K562 (cell line): ENCODE measurements around the gene PLA1A. TPM values are rescaled to one million over a fixed set of nuclear protein-coding genes. Genes with fewer than 3 reads are reported as not detected.

Experiments
- CHD4 ChIP-seq: fragments of 200-600 bp; sonication (generic); IDR thresholded peaks from 3 replicates; pipeline ENCODE4 v1.6.1; 2012; ENCODE audit warnings: low read depth, mild to moderate bottlenecking, mixed read lengths, low read length, inconsistent platforms; ENCODE audit not compliant: insufficient read depth, insufficient replicate concordance, poor library complexity, severe bottlenecking
- DMBX1 ChIP-seq: fragments of 250-450 bp; sonication (Bioruptor Pico); IDR thresholded peaks from 2 replicates; pipeline ENCODE4 v1.8.0; 2022; ENCODE audit warnings: inconsistent platforms, mild to moderate bottlenecking, moderate library complexity, borderline replicate concordance
- ELF1 ChIP-seq: fragments of 200-800 bp; sonication (Bioruptor generic); IDR thresholded peaks from 2 replicates; pipeline ENCODE4 v1.6.1; 2016; ENCODE audit warnings: missing genetic modification characterization, missing compliant biosample characterization
- FOXK1 ChIP-seq: sonication (generic); formaldehyde crosslinking; IDR thresholded peaks from 2 replicates; pipeline ENCODE4 v1.8.0; 2022; ENCODE audit warnings: missing genetic modification reagents, mild to moderate bottlenecking, borderline replicate concordance
- GABPB2 ChIP-seq: fragments of 250-450 bp; sonication (Bioruptor Pico); conservative IDR thresholded peaks from 2 replicates; pipeline ENCODE4 v1.5.1; 2021; ENCODE audit warnings: mild to moderate bottlenecking
- GTF3C2 ChIP-seq: IDR thresholded peaks from 3 replicates; pipeline ENCODE4 v1.6.1; 2011; ENCODE audit warnings: borderline replicate concordance, mild to moderate bottlenecking, moderate library complexity; ENCODE audit not compliant: insufficient read length; ENCODE audit errors: extremely low read depth
- HLTF ChIP-seq: fragments of 450-650 bp; IDR thresholded peaks from 2 replicates; pipeline ENCODE4 v1.6.1; 2016
- HNRNPLL ChIP-seq: fragments of 200-400 bp; formaldehyde crosslinking; IDR thresholded peaks from 2 replicates; pipeline ENCODE4 v1.6.1; 2017; ENCODE audit warnings: low read length, low read depth, mild to moderate bottlenecking; ENCODE audit not compliant: poor library complexity, severe bottlenecking
- KAT8 ChIP-seq: fragments of 450-650 bp; IDR thresholded peaks from 2 replicates; pipeline ENCODE4 v1.6.1; 2016; ENCODE audit warnings: low read depth, mild to moderate bottlenecking
- MAZ ChIP-seq, 2 experiments: fragments of 450-650 bp in 1 of 2; sonication (generic) in 1 of 2; formaldehyde crosslinking; IDR thresholded peaks in 1 of 2; conservative IDR thresholded peaks in 1 of 2; 2 replicates each; pipeline versions ENCODE4 v1.4.0 to v1.5.0; 2020; ENCODE audit warnings: mild to moderate bottlenecking in 1 of 2, missing genetic modification reagents in 1 of 2
- MYBL2 ChIP-seq, 2 experiments: fragments of 450-650 bp in 1 of 2; sonication (generic) in 1 of 2; formaldehyde crosslinking in 1 of 2; IDR thresholded peaks; 2 replicates each; pipeline versions ENCODE4 v1.6.1 to v1.8.1; 2017 to 2022; ENCODE audit warnings: borderline replicate concordance in 1 of 2, inconsistent platforms in 1 of 2, low read depth in 1 of 2, mild to moderate bottlenecking in 1 of 2, missing genetic modification reagents in 1 of 2, moderate library complexity in 1 of 2
- NFE2 ChIP-seq: IDR thresholded peaks from 2 replicates; pipeline ENCODE4 v1.6.1; 2014; ENCODE audit warnings: antibody characterized with exemption, low read depth
- POLR2G ChIP-seq: fragments of 200-400 bp; formaldehyde crosslinking; IDR thresholded peaks from 2 replicates; pipeline ENCODE4 v1.6.1; 2017; ENCODE audit warnings: low read depth, mild to moderate bottlenecking, antibody characterized with exemption, low read length, moderate library complexity
- SAFB ChIP-seq: fragments of 200-400 bp; formaldehyde crosslinking; IDR thresholded peaks from 2 replicates; pipeline ENCODE4 v1.6.1; 2017; ENCODE audit warnings: low read depth, low read length, borderline replicate concordance
- ZBTB8A ChIP-seq: fragments of 450-650 bp; IDR thresholded peaks from 2 replicates; pipeline ENCODE4 v1.6.1; 2018; ENCODE audit warnings: mild to moderate bottlenecking, moderate library complexity; ENCODE audit not compliant: partially characterized antibody
- ZKSCAN3 ChIP-seq: fragments of 250-450 bp; sonication (Bioruptor Pico); IDR thresholded peaks from 2 replicates; pipeline ENCODE4 v1.4.0; 2020
- ZNF354B ChIP-seq: fragments of 250-450 bp; sonication (Bioruptor Pico); IDR thresholded peaks from 2 replicates; pipeline ENCODE4 v1.4.0; 2020
- ZNF408 ChIP-seq: fragments of 250-450 bp; sonication (Bioruptor Pico); IDR thresholded peaks from 2 replicates; pipeline ENCODE4 v1.4.0; 2020; ENCODE audit warnings: low read depth, mild to moderate bottlenecking, moderate library complexity
- ZNF699 ChIP-seq: fragments of 250-450 bp; sonication (Bioruptor Pico); IDR thresholded peaks from 2 replicates; pipeline ENCODE4 v1.8.0; 2021; ENCODE audit warnings: mild to moderate bottlenecking, moderate library complexity; ENCODE audit not compliant: insufficient replicate concordance
- polyA plus RNA-seq, 8 experiments: library from polyadenylated mRNA; depleted of rRNA in 4 of 8; stranded (reverse) in 5 of 8; unstranded in 3 of 8; fragments of >200 nt; fragmentation: Nextera tagmentation in 2 of 8; fragmentation: Illumina TruSeq in 1 of 8; extraction: Ambion mirVana in 2 of 8; extraction: Trizol in 1 of 8; gene quantifications; 2 replicates each; pipeline versions ENCODE4 v1.2.1 to v1.2.3, GENCODE V29; 2011 to 2014; ENCODE audit warnings: inconsistent platforms in 1 of 8, missing spikeins in 1 of 8
- total RNA-seq, 7 experiments: library from RNA; depleted of rRNA in 6 of 7; stranded (reverse); fragments of >200 nt in 6 of 7; fragmentation: Illumina TruSeq in 2 of 7; extraction: Trizol in 2 of 7; gene quantifications; 2 replicates each; pipeline versions ENCODE4 v1.2.1 to v1.2.3, GENCODE V29; 2011 to 2021; ENCODE audit warnings: low replicate concordance in 1 of 7
- TF ChIP-seq, protein P1 (sequence below): sonication (generic); formaldehyde crosslinking; IDR thresholded peaks from 2 replicates; pipeline ENCODE4 v1.8.0; 2022; ENCODE audit warnings: mild to moderate bottlenecking, missing genetic modification reagents, borderline replicate concordance
- TF ChIP-seq, protein P2 (sequence below), 3 experiments: IDR thresholded peaks in 2 of 3; conservative IDR thresholded peaks in 1 of 3; 2 replicates each; pipeline ENCODE4 v1.5.1; 2011 to 2012; ENCODE audit warnings: low read length in 3 of 3, mild to moderate bottlenecking in 3 of 3, control low read depth in 2 of 3, improper control_type of control experiment in 1 of 3, inconsistent platforms in 1 of 3, low read depth in 1 of 3, mixed read lengths in 1 of 3, moderate library complexity in 1 of 3; ENCODE audit not compliant: insufficient read depth in 2 of 3

The PLA1A gene
- total and polyA plus RNA-seq, 9 of the 15 experiments (the other 6 are each of a cell fraction or from before 2014, with no cell fraction given), result not detected

GRCh38 chr3:119559441-119559963 is 38.2 kb upstream of the PLA1A start, which contains the start of gene CD80 (continued):
- TF ChIP-seq, protein P1, sequence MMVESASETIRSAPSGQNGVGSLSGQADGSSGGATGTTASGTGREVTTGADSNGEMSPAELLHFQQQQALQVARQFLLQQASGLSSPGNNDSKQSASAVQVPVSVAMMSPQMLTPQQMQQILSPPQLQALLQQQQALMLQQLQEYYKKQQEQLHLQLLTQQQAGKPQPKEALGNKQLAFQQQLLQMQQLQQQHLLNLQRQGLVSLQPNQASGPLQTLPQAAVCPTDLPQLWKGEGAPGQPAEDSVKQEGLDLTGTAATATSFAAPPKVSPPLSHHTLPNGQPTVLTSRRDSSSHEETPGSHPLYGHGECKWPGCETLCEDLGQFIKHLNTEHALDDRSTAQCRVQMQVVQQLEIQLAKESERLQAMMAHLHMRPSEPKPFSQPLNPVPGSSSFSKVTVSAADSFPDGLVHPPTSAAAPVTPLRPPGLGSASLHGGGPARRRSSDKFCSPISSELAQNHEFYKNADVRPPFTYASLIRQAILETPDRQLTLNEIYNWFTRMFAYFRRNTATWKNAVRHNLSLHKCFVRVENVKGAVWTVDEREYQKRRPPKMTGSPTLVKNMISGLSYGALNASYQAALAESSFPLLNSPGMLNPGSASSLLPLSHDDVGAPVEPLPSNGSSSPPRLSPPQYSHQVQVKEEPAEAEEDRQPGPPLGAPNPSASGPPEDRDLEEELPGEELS (CRISPR knock-in tag), result no peak
- TF ChIP-seq ZKSCAN3 (CRISPR knock-in tag) (no peak), KAT8 (no peak), GTF3C2 (no peak), ZNF354B (CRISPR knock-in tag) (no peak), ELF1 (no peak), NFE2 (peak; percentile 18; the same call in 1 of the 2 replicates), ZBTB8A (no peak), HLTF (no peak), DMBX1 (0 out of 2 replicates have a peak, but pooled peaks have one; percentile 29), ZNF408 (CRISPR knock-in tag) (no peak), SAFB (no peak), GABPB2 (CRISPR knock-in tag) (no peak), HNRNPLL (no peak), MYBL2 (IDR thresholded peaks at IDR 0.05; ENCODE audit: low read depth) (no peak), MYBL2 (CRISPR knock-in tag; IDR thresholded peaks at IDR 0.05; ENCODE audit: borderline replicate concordance) (no peak), POLR2G (no peak), CHD4 (no peak), ZNF699 (CRISPR knock-in tag) (no peak), MAZ (CRISPR knock-in tag; conservative IDR thresholded peaks at IDR 0.05 in 1 of 2, IDR thresholded peaks at IDR 0.05 in 1 of 2) (0 out of 4 replicates have a peak, but pooled peaks of 1 of the 2 experiments have one; percentile 41), FOXK1 (CRISPR knock-in tag) (no peak)
- TF ChIP-seq, protein P2, sequence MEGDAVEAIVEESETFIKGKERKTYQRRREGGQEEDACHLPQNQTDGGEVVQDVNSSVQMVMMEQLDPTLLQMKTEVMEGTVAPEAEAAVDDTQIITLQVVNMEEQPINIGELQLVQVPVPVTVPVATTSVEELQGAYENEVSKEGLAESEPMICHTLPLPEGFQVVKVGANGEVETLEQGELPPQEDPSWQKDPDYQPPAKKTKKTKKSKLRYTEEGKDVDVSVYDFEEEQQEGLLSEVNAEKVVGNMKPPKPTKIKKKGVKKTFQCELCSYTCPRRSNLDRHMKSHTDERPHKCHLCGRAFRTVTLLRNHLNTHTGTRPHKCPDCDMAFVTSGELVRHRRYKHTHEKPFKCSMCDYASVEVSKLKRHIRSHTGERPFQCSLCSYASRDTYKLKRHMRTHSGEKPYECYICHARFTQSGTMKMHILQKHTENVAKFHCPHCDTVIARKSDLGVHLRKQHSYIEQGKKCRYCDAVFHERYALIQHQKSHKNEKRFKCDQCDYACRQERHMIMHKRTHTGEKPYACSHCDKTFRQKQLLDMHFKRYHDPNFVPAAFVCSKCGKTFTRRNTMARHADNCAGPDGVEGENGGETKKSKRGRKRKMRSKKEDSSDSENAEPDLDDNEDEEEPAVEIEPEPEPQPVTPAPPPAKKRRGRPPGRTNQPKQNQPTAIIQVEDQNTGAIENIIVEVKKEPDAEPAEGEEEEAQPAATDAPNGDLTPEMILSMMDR (IDR thresholded peaks at IDR 0.05 in 2 of 3, conservative IDR thresholded peaks at IDR 0.05 in 1 of 3; ENCODE audit: insufficient read depth in 2 of 3, low read depth in 1 of 3, low read length in 3 of 3), result peak; percentile 56 to 72 (median 62); a peak in 5 of 6 replicates
